Measurements from ENCODE around the gene TMEM147.
A peak's percentile ranks its signal among the peaks of the same experiment; 100 is the strongest.

The TMEM147 gene

GRCh38 chr19:35549174-35549788 is 3.9 kb downstream of the TMEM147 start:
- peak; percentile 51 to 78 (median 77) for DNase-seq

- DNase-seq = no peak
These were observed 4.6 kb downstream of the TMEM147 start for GRCh38 chr19:35549879-35550523.

GRCh38 chr19:35551091-35551810 is 5.8 kb downstream of the TMEM147 start:
- no peak for DNase-seq

- no peak for DNase-seq
These were observed 7.3 kb downstream of the TMEM147 start for GRCh38 chr19:35552534-35553384.

- DNase-seq = no peak
These were observed 8.1 kb downstream of the TMEM147 start for GRCh38 chr19:35553385-35554000.

- no peak for DNase-seq
These were observed 8.7 kb downstream of the TMEM147 start for GRCh38 chr19:35554076-35554475.

- peak in 1 of 3 experiments; percentile 51 for DNase-seq
These were observed 10.0 kb downstream of the TMEM147 start for GRCh38 chr19:35555301-35556005.

GRCh38 chr19:35556025-35556590 is 10.7 kb downstream of the TMEM147 start:
- DNase-seq = no peak

GRCh38 chr19:35556846-35557538 is 11.6 kb downstream of the TMEM147 start:
- no peak for DNase-seq

GRCh38 chr19:35557539-35558399 is 12.3 kb downstream of the TMEM147 start:
- peak; percentile 27 to 87 (median 79) for DNase-seq

- DNase-seq = peak in 1 of 3 experiments; percentile 8
These were observed 13.2 kb downstream of the TMEM147 start for GRCh38 chr19:35558400-35559280.

- DNase-seq = peak in 1 of 3 experiments; percentile 14
These were observed 13.8 kb downstream of the TMEM147 start for GRCh38 chr19:35559281-35559659.

GRCh38 chr19:35559781-35560180 is 14.4 kb downstream of the TMEM147 start:
- DNase-seq = no peak

GRCh38 chr19:35560271-35560670 is 14.8 kb downstream of the TMEM147 start:
- no peak for DNase-seq

- no peak for DNase-seq
These were observed 15.3 kb downstream of the TMEM147 start for GRCh38 chr19:35560677-35561076.

- DNase-seq = no peak
These were observed 16.0 kb downstream of the TMEM147 start for GRCh38 chr19:35561436-35561835.

GRCh38 chr19:35562336-35562735 is 16.9 kb downstream of the TMEM147 start:
- DNase-seq = no peak

GRCh38 chr19:35562776-35563175 is 17.4 kb downstream of the TMEM147 start:
- no peak for DNase-seq
